Testis (tissue), 2 donors: ENCODE measurements around the gene CALB2.

Source experiments
- POLR2A ChIP-seq: fragments of 450-650 bp; IDR thresholded peaks from one replicate; pipeline ENCODE4 v1.6.1; 2017; ENCODE audit warnings: antibody characterized with exemption, mild to moderate bottlenecking, moderate library complexity
- TF ChIP-seq, protein P1 (sequence below), 3 experiments: fragments of 450-650 bp in 2 of 3; fragments of 200-600 bp in 1 of 3; sonication (generic) in 1 of 3; IDR thresholded peaks; one replicate each; pipeline ENCODE4 v1.5.1; 2016 to 2019; ENCODE audit warnings: antibody characterized with exemption in 3 of 3, mild to moderate bottlenecking in 2 of 3, moderate library complexity in 1 of 3

DNA sequence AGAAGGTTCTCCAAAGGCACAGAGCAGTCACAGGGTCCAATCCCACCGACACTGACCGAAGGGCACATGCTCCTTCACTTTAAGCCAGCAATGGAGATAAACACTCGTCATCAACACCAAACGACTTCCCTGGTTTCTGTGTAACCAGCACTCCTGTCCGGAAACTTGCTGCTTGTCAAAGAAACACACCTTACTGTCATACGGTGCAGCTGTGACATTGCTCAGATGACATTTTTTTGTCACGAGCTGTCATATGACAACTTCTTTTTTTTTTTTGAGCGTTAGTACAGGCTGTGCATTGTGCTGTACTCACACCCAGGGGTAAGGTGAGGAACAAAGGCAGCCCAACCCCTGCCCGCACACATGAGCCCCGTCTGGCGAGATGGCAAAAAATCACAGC lies 44.2 kb downstream of the CALB2 start:
- no peak for TF ChIP-seq POLR2A
- TF ChIP-seq, protein P1, sequence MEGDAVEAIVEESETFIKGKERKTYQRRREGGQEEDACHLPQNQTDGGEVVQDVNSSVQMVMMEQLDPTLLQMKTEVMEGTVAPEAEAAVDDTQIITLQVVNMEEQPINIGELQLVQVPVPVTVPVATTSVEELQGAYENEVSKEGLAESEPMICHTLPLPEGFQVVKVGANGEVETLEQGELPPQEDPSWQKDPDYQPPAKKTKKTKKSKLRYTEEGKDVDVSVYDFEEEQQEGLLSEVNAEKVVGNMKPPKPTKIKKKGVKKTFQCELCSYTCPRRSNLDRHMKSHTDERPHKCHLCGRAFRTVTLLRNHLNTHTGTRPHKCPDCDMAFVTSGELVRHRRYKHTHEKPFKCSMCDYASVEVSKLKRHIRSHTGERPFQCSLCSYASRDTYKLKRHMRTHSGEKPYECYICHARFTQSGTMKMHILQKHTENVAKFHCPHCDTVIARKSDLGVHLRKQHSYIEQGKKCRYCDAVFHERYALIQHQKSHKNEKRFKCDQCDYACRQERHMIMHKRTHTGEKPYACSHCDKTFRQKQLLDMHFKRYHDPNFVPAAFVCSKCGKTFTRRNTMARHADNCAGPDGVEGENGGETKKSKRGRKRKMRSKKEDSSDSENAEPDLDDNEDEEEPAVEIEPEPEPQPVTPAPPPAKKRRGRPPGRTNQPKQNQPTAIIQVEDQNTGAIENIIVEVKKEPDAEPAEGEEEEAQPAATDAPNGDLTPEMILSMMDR (IDR thresholded peaks at IDR 0.05) = no peak
